ENCODE data around the gene RMDN3.

Gene RMDN3

GRCh38 chr15:40693904-40694687, 61.0 kb downstream of the RMDN3 start:
- DNase-seq, result no peak

GRCh38 chr15:40691737-40692136, 63.3 kb downstream of the RMDN3 start:
- no peak for DNase-seq

GRCh38 chr15:40688932-40689799, 65.9 kb downstream of the RMDN3 start:
- DNase-seq, result no peak
